Inferior parietal cortex (tissue), 1 donor: ENCODE data around the gene RASSF7.

Experiments used
- DNase-seq: peaks from one replicate; pipeline ENCODE4 v3.0.0-alpha.2; 2016; ENCODE audit errors: extremely low spot score

RASSF7 gene

GRCh38 chr11:586376-587316 lies 25.9 kb downstream of the RASSF7 start:
- DNase-seq = no peak

GRCh38 chr11:587546-587945 lies 26.8 kb downstream of the RASSF7 start:
- no peak for DNase-seq

GRCh38 chr11:587978-588380 lies 27.2 kb downstream of the RASSF7 start:
- DNase-seq = no peak

GRCh38 chr11:589798-590197 lies 29.0 kb downstream of the RASSF7 start:
- DNase-seq = no peak

GRCh38 chr11:590997-591396 lies 30.2 kb downstream of the RASSF7 start:
- DNase-seq = no peak

GRCh38 chr11:592501-592900 lies 31.7 kb downstream of the RASSF7 start:
- DNase-seq = no peak

GRCh38 chr11:592918-593317 lies 32.1 kb downstream of the RASSF7 start:
- DNase-seq = no peak

GRCh38 chr11:593347-593746 lies 32.6 kb downstream of the RASSF7 start:
- DNase-seq = no peak

GRCh38 chr11:595400-595799 lies 34.6 kb downstream of the RASSF7 start:
- DNase-seq = no peak

- DNase-seq = no peak
These were observed 35.6 kb downstream of the RASSF7 start for GRCh38 chr11:596374-596773.

- no peak for DNase-seq
These were observed 36.5 kb downstream of the RASSF7 start for GRCh38 chr11:597166-597725.

- DNase-seq = no peak
These were observed 37.4 kb downstream of the RASSF7 start for GRCh38 chr11:598005-598680.

GRCh38 chr11:601573-602245 lies 40.9 kb downstream of the RASSF7 start:
- no peak for DNase-seq

- no peak for DNase-seq
These were observed 42.4 kb downstream of the RASSF7 start for GRCh38 chr11:603154-603553.

- no peak for DNase-seq
These were observed 44.7 kb downstream of the RASSF7 start for GRCh38 chr11:605286-606129.

GRCh38 chr11:606245-606644 lies 45.5 kb downstream of the RASSF7 start:
- DNase-seq = no peak

GRCh38 chr11:607020-607780 lies 46.4 kb downstream of the RASSF7 start:
- DNase-seq = no peak

GRCh38 chr11:607971-608659 lies 47.3 kb downstream of the RASSF7 start:
- DNase-seq = no peak

- DNase-seq = no peak
These were observed 48.1 kb downstream of the RASSF7 start for GRCh38 chr11:608791-609251.

GRCh38 chr11:609341-609811 lies 48.6 kb downstream of the RASSF7 start:
- DNase-seq = no peak
